IMR-90 (cell line): ENCODE measurements around the gene DNAJA4. TPM values are rescaled to one million over a fixed set of nuclear protein-coding genes. Genes with fewer than 3 reads are reported as not detected.

Experiments
- ATAC-seq: fragments of 200-7000 bp; cut with Tn5 transposase; 2 replicates; pipeline ENCODE4 v1.9.1; 2020; ENCODE audit warnings: low read depth, mild to moderate bottlenecking, moderate library complexity
- BruUV-seq: library from RNA; stranded (reverse); fragments of 400-500 nt; replicated peaks from 2 replicates; lab custom pipeline; 2021; lab: Mats Ljungman, UMichigan
- CTCF ChIA-PET: fragments of 300-600 bp; formaldehyde crosslinking; extraction: SDS; loops from one replicate; lab custom pipeline; 2021; ENCODE audit warnings: antibody characterized with exemption; lab: Yijun Ruan, JAX
- POLR2A ChIA-PET: fragments of 300-600 bp; sonication (Branson Sonifier 250); formaldehyde crosslinking; loops from one replicate; lab custom pipeline; 2022; ENCODE audit warnings: antibody characterized with exemption; ENCODE audit not compliant: unreplicated experiment; lab: Charles Lee
- DNase-seq: peaks from one replicate; pipeline ENCODE4 v3.0.0; 2013
- H2AFZ ChIP-seq: replicated peaks from 2 replicates; pipeline ENCODE3; 2013; ENCODE audit warnings: low read length, mild to moderate bottlenecking; ENCODE audit not compliant: poor library complexity
- H2AK5ac ChIP-seq: 2 replicates; pipeline ENCODE4 v1.6.1; 2013; ENCODE audit warnings: low read depth, low read length, inconsistent platforms
- H2AK9ac ChIP-seq: replicated peaks from 2 replicates; pipeline ENCODE3; 2013; ENCODE audit warnings: mild to moderate bottlenecking, low read depth, low read length, moderate library complexity; ENCODE audit not compliant: poor library complexity
- H2BK120ac ChIP-seq: 2 replicates; pipeline ENCODE4 v1.6.1; 2013; ENCODE audit warnings: low read depth, low read length, inconsistent platforms
- H2BK15ac ChIP-seq: 3 replicates; pipeline ENCODE4 v1.6.1; 2013; ENCODE audit warnings: low read depth, low read length, inconsistent platforms
- H2BK20ac ChIP-seq: 2 replicates; pipeline ENCODE4 v1.6.1; 2013; ENCODE audit warnings: low read depth, mild to moderate bottlenecking, inconsistent platforms, low read length, moderate library complexity
- H2BK5ac ChIP-seq: 2 replicates; pipeline ENCODE4 v1.6.1; 2013; ENCODE audit warnings: mild to moderate bottlenecking, low read depth, low read length, inconsistent platforms; ENCODE audit not compliant: poor library complexity, severe bottlenecking
- H3K14ac ChIP-seq: replicated peaks from 2 replicates; pipeline ENCODE4 v1.6.1; 2013; ENCODE audit warnings: low read depth, low read length, inconsistent platforms
- H3K18ac ChIP-seq: 2 replicates; pipeline ENCODE4 v1.6.1; 2013; ENCODE audit warnings: low read depth, low read length, control low read depth
- H3K23ac ChIP-seq: 2 replicates; pipeline ENCODE4 v1.6.1; 2013; ENCODE audit warnings: low read depth, low read length, inconsistent platforms
- H3K27ac ChIP-seq: 2 replicates; pipeline ENCODE4 v1.5.1; 2013; ENCODE audit warnings: mild to moderate bottlenecking, control low read depth, low read length; ENCODE audit not compliant: insufficient read depth
- H3K27me3 ChIP-seq: 2 replicates; pipeline ENCODE4 v1.6.1; 2013; ENCODE audit warnings: low read length; ENCODE audit not compliant: control insufficient read depth, insufficient read depth
- H3K36me3 ChIP-seq: 2 replicates; pipeline ENCODE4 v1.6.1; 2013; ENCODE audit warnings: low read length, mixed read lengths; ENCODE audit not compliant: control insufficient read depth, insufficient read depth
- H3K4ac ChIP-seq: 2 replicates; pipeline ENCODE4 v1.6.1; 2013; ENCODE audit warnings: low read depth, low read length, inconsistent platforms
- H3K4me1 ChIP-seq: 2 replicates; pipeline ENCODE4 v1.6.1; 2013; ENCODE audit warnings: low read length, mixed read lengths; ENCODE audit not compliant: control insufficient read depth, insufficient read depth
- H3K4me2 ChIP-seq: 2 replicates; pipeline ENCODE4 v1.6.1; 2013; ENCODE audit warnings: low read depth, mild to moderate bottlenecking, control low read depth, low read length, moderate library complexity
- H3K4me3 ChIP-seq: 2 replicates; pipeline ENCODE4 v1.5.1; 2013; ENCODE audit warnings: low read depth, mild to moderate bottlenecking, control low read depth, low read length, moderate library complexity; ENCODE audit not compliant: insufficient read depth
- H3K56ac ChIP-seq: 2 replicates; pipeline ENCODE4 v1.6.1; 2013; ENCODE audit warnings: low read length, inconsistent platforms; ENCODE audit not compliant: insufficient read depth; ENCODE audit errors: extremely low read depth
- H3K79me1 ChIP-seq, 2 experiments: 2 replicates each; pipeline ENCODE4 v1.6.1; 2013; ENCODE audit warnings: low read length in 2 of 2, inconsistent platforms in 1 of 2, low read depth in 1 of 2
- H3K9ac ChIP-seq: 2 replicates; pipeline ENCODE4 v1.6.1; 2013; ENCODE audit warnings: low read depth, low read length, control low read depth
- H3K9me1 ChIP-seq: 2 replicates; pipeline ENCODE4 v1.6.1; 2013; ENCODE audit warnings: low read length, inconsistent platforms; ENCODE audit not compliant: insufficient read depth
- H3K9me3 ChIP-seq: 2 replicates; pipeline ENCODE4 v1.6.1; 2013; ENCODE audit warnings: low read length; ENCODE audit not compliant: control insufficient read depth, insufficient read depth
- H4K20me1 ChIP-seq: 2 replicates; pipeline ENCODE4 v1.6.1; 2013; ENCODE audit warnings: low read length, inconsistent platforms; ENCODE audit not compliant: insufficient read depth
- H4K5ac ChIP-seq: 2 replicates; pipeline ENCODE4 v1.6.1; 2013; ENCODE audit warnings: mild to moderate bottlenecking, low read depth, low read length, control low read depth
- H4K8ac ChIP-seq, 2 experiments: 2 replicates each; pipeline ENCODE4 v1.6.1; 2013; ENCODE audit warnings: low read depth in 2 of 2, low read length in 2 of 2, control low read depth in 1 of 2, inconsistent platforms in 1 of 2
- H4K91ac ChIP-seq: 2 replicates; pipeline ENCODE4 v1.6.1; 2013; ENCODE audit warnings: low read depth, low read length, inconsistent platforms; ENCODE audit not compliant: insufficient read depth
- BHLHE40 ChIP-seq: fragments of 150-350 bp; IDR thresholded peaks from 2 replicates; pipeline ENCODE4 v1.6.1; 2016; ENCODE audit warnings: mild to moderate bottlenecking, low read depth, low read length
- CEBPB ChIP-seq: IDR thresholded peaks from 2 replicates; pipeline ENCODE4 v1.6.1; 2012; ENCODE audit warnings: low read depth, low read length, improper control_type of control experiment
- CHD1 ChIP-seq: IDR thresholded peaks from 2 replicates; pipeline ENCODE4 v1.6.1; 2012; ENCODE audit warnings: low read depth, low read length, improper control_type of control experiment
- FOS ChIP-seq: fragments of 150-350 bp; IDR thresholded peaks from 2 replicates; pipeline ENCODE4 v1.6.1; 2016; ENCODE audit warnings: low read depth, low read length
- MXI1 ChIP-seq: IDR thresholded peaks from 2 replicates; pipeline ENCODE4 v1.6.1; 2012; ENCODE audit warnings: low read depth, mild to moderate bottlenecking, low read length, moderate library complexity, borderline replicate concordance
- NFE2L2 ChIP-seq: fragments of 150-350 bp; IDR thresholded peaks from 2 replicates; pipeline ENCODE4 v1.6.1; 2016; ENCODE audit warnings: low read depth, mild to moderate bottlenecking, low read length
- POLR2A ChIP-seq: IDR thresholded peaks from 2 replicates; pipeline ENCODE4 v1.6.1; 2012; ENCODE audit warnings: mild to moderate bottlenecking, low read depth, low read length
- RAD21 ChIP-seq: IDR thresholded peaks from 2 replicates; pipeline ENCODE4 v1.6.1; 2012; ENCODE audit warnings: low read length, improper control_type of control experiment
- RFX5 ChIP-seq: IDR thresholded peaks from 2 replicates; pipeline ENCODE4 v1.8.0; 2012; ENCODE audit warnings: low read depth, mild to moderate bottlenecking, low read length, moderate library complexity
- SMC3 ChIP-seq: fragments of 150-350 bp; IDR thresholded peaks from 2 replicates; pipeline ENCODE4 v1.6.1; 2016; ENCODE audit warnings: low read depth, mild to moderate bottlenecking, antibody characterized with exemption, low read length, moderate library complexity
- USF2 ChIP-seq: fragments of 150-350 bp; IDR thresholded peaks from 2 replicates; pipeline ENCODE4 v1.6.1; 2017; ENCODE audit warnings: mild to moderate bottlenecking, antibody characterized with exemption, low read length, low read depth
- WGBS, 2 experiments: methylation state at CpG; one replicate each; pipeline versions ENCODE4 v1.1.5 to v1.1.7; 2013; ENCODE audit warnings: missing lambda C conversion rate in 2 of 2; ENCODE audit not compliant: insufficient read length in 1 of 2; ENCODE audit errors: extremely low coverage in 2 of 2; 5-methylcytosine and 5-hydroxymethylcytosine counted together
- dilution Hi-C: fragments of 300-500 bp; cut with HindIII; formaldehyde crosslinking; loops from one replicate; pipeline ENCODE4 v1.14.3; 2018; ENCODE audit warnings: low sequenced_read_pairs; ENCODE audit not compliant: unreplicated experiment
- in situ Hi-C: fragments of 300-500 bp; cut with MboI; formaldehyde crosslinking; loops from 3 replicates; pipeline ENCODE4 v1.14.3; 2019; ENCODE audit warnings: low sequenced_read_pairs, inconsistent platforms, mixed read lengths
- intact Hi-C: fragments of 100-400 bp; cut with micrococcal nuclease; formaldehyde crosslinking; loops from 2 replicates; pipeline ENCODE4 v1.10.0; 2022
- polyA plus RNA-seq, 3 experiments: library from polyadenylated mRNA; depleted of rRNA; stranded (reverse); fragments of >200 nt; gene quantifications; 2 replicates each; pipeline ENCODE4 v1.2.3, GENCODE V29; 2012; ENCODE audit warnings: low replicate concordance in 1 of 3
- total RNA-seq: library from RNA; depleted of rRNA; stranded (reverse); fragments of >200 nt; gene quantifications from 2 replicates; pipeline ENCODE4 v1.2.3, GENCODE V29; 2012

DNAJA4 gene
- total and polyA plus RNA-seq, 2 of the 4 experiments (the other 2 are of a cell fraction), result 0.18 to 0.32 TPM

- Histone ChIP-seq H3K36me3 (no peaks in the 10 kb centered on the region), H4K91ac (no peak overlapping the region; the same call in 1 of the 2 replicates), H2AFZ (peak overlapping the region; percentile 87), H3K4ac (0 out of 2 replicates have a peak overlapping the region, but pooled peaks have one; percentile 56), H4K20me1 (no peaks in the 10 kb centered on the region), H2AK5ac (no peak overlapping the region), H3K14ac (0 out of 2 replicates have a peak overlapping the region, but pooled peaks have one; percentile 14), H3K4me1 (peaks cover 4% of the 10 kb centered on the region; the same call in 1 of the 2 replicates), H3K27me3 (peaks cover 20% of the 10 kb centered on the region; the same call in 1 of the 2 replicates), H2BK5ac (no peak overlapping the region), H3K56ac (no peak overlapping the region), H3K18ac (no peak overlapping the region), H3K23ac (no peak overlapping the region), H2AK9ac (no peak overlapping the region), H3K79me1 (no peaks in the 10 kb centered on the region), H2BK15ac (no peak overlapping the region), H3K9me1 (peaks cover 14% of the 10 kb centered on the region), H3K9ac (no peak overlapping the region), H3K4me3 (no peak overlapping the region), H3K4me2 (no peak overlapping the region), H3K9me3 (no peaks in the 10 kb centered on the region), H4K5ac (no peak overlapping the region), H4K8ac (peak overlapping the region; percentile 44 to 77), H2BK120ac (0 out of 2 replicates have a peak overlapping the region, but pooled peaks have one; percentile 19), H2BK20ac (no peak overlapping the region), H3K27ac (no peak overlapping the region)
- no peak for DNase-seq
- dilution Hi-C loops (no loop called here), intact Hi-C loops (no loop called here), in situ Hi-C loops (no loop called here)
- no TSS peak for BruUV-seq
- TF ChIP-seq NFE2L2 (no peak), MXI1 (no peak), FOS (no peak), POLR2A (no peak), BHLHE40 (no peak), USF2 (no peak), CHD1 (no peak), SMC3 (no peak), RFX5 (no peak), RAD21 (no peak), CEBPB (no peak)
- ATAC-seq, result no peak
- ChIA-PET POLR2A (no interaction called here), CTCF (no interaction called here)
- 79% methylated on average over 8 of the region's 19 CpGs; no CpG with 5 or more reads in 1 of the 2 experiments for WGBS, 2 experiments
These were observed 58.6 kb downstream of the DNAJA4 start for GRCh38 chr15:78322724-78323521.
